Mesendoderm (in vitro differentiated cells): ENCODE measurements around the gene CASP5.

Experiments
- DNase-seq: peaks from one replicate; pipeline ENCODE4 v3.0.0; 2013
- H2AK5ac ChIP-seq: 2 replicates; pipeline ENCODE4 v1.6.1; 2013; ENCODE audit warnings: low read length, inconsistent platforms
- H2BK120ac ChIP-seq: 2 replicates; pipeline ENCODE4 v1.6.1; 2013; ENCODE audit warnings: low read depth, mild to moderate bottlenecking, low read length, moderate library complexity, mixed read lengths
- H2BK15ac ChIP-seq: replicated peaks from 2 replicates; pipeline ENCODE4 v1.6.1; 2013; ENCODE audit warnings: low read depth, mild to moderate bottlenecking, moderate library complexity
- H2BK5ac ChIP-seq: 2 replicates; pipeline ENCODE4 v1.6.1; 2013; ENCODE audit warnings: low read length, inconsistent platforms
- H3K18ac ChIP-seq: 2 replicates; pipeline ENCODE4 v1.6.1; 2013; ENCODE audit warnings: mild to moderate bottlenecking, low read length, mixed read lengths
- H3K23ac ChIP-seq: one replicate; pipeline ENCODE4 v1.6.1; 2013; ENCODE audit warnings: low read length
- H3K27ac ChIP-seq: 2 replicates; pipeline ENCODE4 v1.5.1; 2013; ENCODE audit warnings: low read depth, mild to moderate bottlenecking, inconsistent platforms, low read length, moderate library complexity
- H3K27me3 ChIP-seq: 2 replicates; pipeline ENCODE4 v1.6.1; 2013; ENCODE audit warnings: low read length, control low read depth, mild to moderate bottlenecking, inconsistent platforms; ENCODE audit not compliant: insufficient read depth, poor library complexity
- H3K36me3 ChIP-seq: 2 replicates; pipeline ENCODE4 v1.6.1; 2013; ENCODE audit warnings: low read length, inconsistent platforms; ENCODE audit not compliant: control insufficient read depth, insufficient read depth
- H3K4ac ChIP-seq: one replicate; pipeline ENCODE4 v1.6.1; 2013; ENCODE audit warnings: low read depth, mild to moderate bottlenecking, low read length, moderate library complexity
- H3K4me1 ChIP-seq: 2 replicates; pipeline ENCODE4 v1.6.1; 2013; ENCODE audit warnings: low read depth, low read length, inconsistent platforms; ENCODE audit not compliant: control insufficient read depth
- H3K4me2 ChIP-seq: 2 replicates; pipeline ENCODE4 v1.6.1; 2013; ENCODE audit warnings: low read length
- H3K4me3 ChIP-seq: 2 replicates; pipeline ENCODE4 v1.5.1; 2013; ENCODE audit warnings: mild to moderate bottlenecking, low read length
- H3K56ac ChIP-seq: one replicate; pipeline ENCODE4 v1.6.1; 2013; ENCODE audit warnings: low read length
- H3K79me1 ChIP-seq: 2 replicates; pipeline ENCODE4 v1.6.1; 2013; ENCODE audit warnings: low read length, inconsistent platforms
- H3K79me2 ChIP-seq: 2 replicates; pipeline ENCODE4 v1.6.1; 2013; ENCODE audit warnings: mild to moderate bottlenecking, low read length; ENCODE audit not compliant: control insufficient read depth, insufficient read depth
- H3K9ac ChIP-seq: 2 replicates; pipeline ENCODE4 v1.6.1; 2013; ENCODE audit warnings: low read length, inconsistent platforms
- H4K5ac ChIP-seq: one replicate; pipeline ENCODE4 v1.6.1; 2013; ENCODE audit warnings: low read length
- H4K8ac ChIP-seq: one replicate; pipeline ENCODE4 v1.6.1; 2013; ENCODE audit warnings: low read depth, mild to moderate bottlenecking, control low read depth, low read length, moderate library complexity
- WGBS: extraction: QIAGEN DNeasy Blood & Tissue Kit; methylation state at CpG from one replicate; pipeline ENCODE4 v1.1.7; 2013; ENCODE audit warnings: low lambda C conversion rate, missing lambda C conversion rate; ENCODE audit not compliant: insufficient coverage; ENCODE audit errors: extremely low coverage; 5-methylcytosine and 5-hydroxymethylcytosine counted together

Gene CASP5

DNA sequence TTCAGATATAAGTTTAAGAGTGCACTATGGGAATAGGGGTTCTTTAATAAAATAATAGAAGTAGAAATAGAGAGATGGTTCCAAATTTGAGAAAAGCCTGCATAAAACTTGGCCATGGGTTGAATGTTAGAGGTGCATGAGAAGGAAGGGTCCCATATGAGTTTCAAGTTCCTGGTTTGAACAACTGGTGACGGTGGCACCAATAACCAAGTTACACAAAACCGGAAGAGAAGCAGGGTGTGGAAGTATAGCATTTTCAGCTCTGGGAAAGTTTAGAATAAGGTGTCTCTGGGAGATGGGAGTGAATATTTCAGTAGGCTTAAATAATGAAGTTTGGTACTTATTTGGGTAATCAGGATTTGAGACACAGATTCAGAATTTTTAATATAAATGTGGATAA, 9.5 kb upstream of the CASP5 start:
- no peak overlapping the region for H3K4me2 ChIP-seq
- WGBS = no CpG with 5 or more reads among the region's 2 CpGs
- H3K18ac ChIP-seq = no peak overlapping the region
- no peaks in the 10 kb centered on the region for H3K36me3 ChIP-seq
- H3K4me1 ChIP-seq = no peaks in the 10 kb centered on the region
- no peak overlapping the region for H3K27ac ChIP-seq
- no peak for DNase-seq
- H2BK5ac ChIP-seq = no peak overlapping the region
- no peak overlapping the region for H2BK15ac ChIP-seq
- no peaks in the 10 kb centered on the region for H3K79me1 ChIP-seq
- no peak overlapping the region for H3K23ac ChIP-seq
- no peak overlapping the region for H3K4ac ChIP-seq
- H4K8ac ChIP-seq = no peak overlapping the region
- no peak overlapping the region for H3K9ac ChIP-seq
- no peak overlapping the region for H4K5ac ChIP-seq
- no peak overlapping the region for H3K4me3 ChIP-seq
- no peak overlapping the region for H2BK120ac ChIP-seq
- H2AK5ac ChIP-seq = no peak overlapping the region
- no peak overlapping the region for H3K56ac ChIP-seq
- no peaks in the 10 kb centered on the region for H3K79me2 ChIP-seq
- H3K27me3 ChIP-seq = no peaks in the 10 kb centered on the region

DNA sequence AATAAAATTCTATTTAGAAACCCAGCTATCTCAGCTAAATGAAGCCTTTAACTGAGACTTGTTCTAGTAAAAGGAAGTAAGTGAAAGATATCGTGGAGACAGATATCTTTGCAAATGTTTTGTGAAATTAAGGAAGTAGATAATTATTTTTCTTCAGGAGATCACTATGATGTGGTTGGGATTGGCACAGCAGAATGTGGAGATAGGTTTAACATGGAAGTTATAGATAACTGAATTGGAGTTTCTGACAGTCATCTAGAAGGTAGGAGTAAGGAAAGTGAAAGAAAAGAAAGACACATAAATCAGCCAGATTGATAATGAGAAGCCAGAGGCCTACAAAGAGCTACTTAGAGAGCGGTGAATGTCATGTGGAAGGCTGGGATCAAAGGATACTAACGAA, 4.7 kb upstream of the CASP5 start:
- Histone ChIP-seq H2BK120ac (no peak overlapping the region), H2BK15ac (no peak overlapping the region), H4K5ac (no peak overlapping the region), H3K23ac (no peak overlapping the region), H3K4ac (no peak overlapping the region), H3K4me1 (no peaks in the 10 kb centered on the region), H2BK5ac (no peak overlapping the region), H2AK5ac (no peak overlapping the region), H3K18ac (no peak overlapping the region), H3K36me3 (no peaks in the 10 kb centered on the region), H3K79me1 (no peaks in the 10 kb centered on the region), H4K8ac (no peak overlapping the region), H3K9ac (no peak overlapping the region), H3K4me2 (no peak overlapping the region), H3K27ac (no peak overlapping the region), H3K27me3 (no peaks in the 10 kb centered on the region), H3K56ac (no peak overlapping the region), H3K79me2 (no peaks in the 10 kb centered on the region), H3K4me3 (no peak overlapping the region)
- DNase-seq = no peak
- no CpG with 5 or more reads among the region's 3 CpGs for WGBS

DNA sequence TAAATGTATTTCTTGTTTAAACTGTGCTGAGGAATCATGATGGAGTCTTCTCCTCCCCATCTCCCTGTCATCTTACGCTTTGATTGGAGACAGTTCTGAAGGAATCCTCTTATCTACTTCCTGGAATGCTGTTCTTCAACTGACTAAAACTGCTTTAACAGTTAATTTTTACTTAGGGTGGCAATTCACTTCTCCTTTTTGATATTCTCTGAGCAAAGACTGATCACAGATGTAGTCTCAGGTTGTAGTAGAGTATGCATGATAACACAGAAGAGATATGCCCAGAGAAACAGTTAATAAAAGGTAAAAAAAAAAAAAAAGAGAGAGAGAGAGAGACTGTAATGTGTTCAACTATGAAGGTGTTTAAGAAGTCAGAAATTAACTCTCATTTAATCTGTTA, 1.4 kb upstream of the CASP5 start:
- no peak overlapping the region for H2BK120ac ChIP-seq
- H3K79me1 ChIP-seq = no peaks in the 10 kb centered on the region
- no peak overlapping the region for H3K56ac ChIP-seq
- no peak overlapping the region for H2AK5ac ChIP-seq
- no peaks in the 10 kb centered on the region for H3K36me3 ChIP-seq
- H3K23ac ChIP-seq = no peak overlapping the region
- no peak overlapping the region for H3K4ac ChIP-seq
- H4K8ac ChIP-seq = no peak overlapping the region
- H3K9ac ChIP-seq = no peak overlapping the region
- H3K27me3 ChIP-seq = no peaks in the 10 kb centered on the region
- no peak overlapping the region for H2BK15ac ChIP-seq
- no peak overlapping the region for H3K27ac ChIP-seq
- peak; percentile 36 for DNase-seq
- H3K18ac ChIP-seq = no peak overlapping the region
- H3K4me1 ChIP-seq = no peaks in the 10 kb centered on the region
- H4K5ac ChIP-seq = no peak overlapping the region
- no peaks in the 10 kb centered on the region for H3K79me2 ChIP-seq
- no peak overlapping the region for H3K4me3 ChIP-seq
- WGBS = no CpG with 5 or more reads among the region's 1 CpG
- no peak overlapping the region for H3K4me2 ChIP-seq
- no peak overlapping the region for H2BK5ac ChIP-seq

DNA sequence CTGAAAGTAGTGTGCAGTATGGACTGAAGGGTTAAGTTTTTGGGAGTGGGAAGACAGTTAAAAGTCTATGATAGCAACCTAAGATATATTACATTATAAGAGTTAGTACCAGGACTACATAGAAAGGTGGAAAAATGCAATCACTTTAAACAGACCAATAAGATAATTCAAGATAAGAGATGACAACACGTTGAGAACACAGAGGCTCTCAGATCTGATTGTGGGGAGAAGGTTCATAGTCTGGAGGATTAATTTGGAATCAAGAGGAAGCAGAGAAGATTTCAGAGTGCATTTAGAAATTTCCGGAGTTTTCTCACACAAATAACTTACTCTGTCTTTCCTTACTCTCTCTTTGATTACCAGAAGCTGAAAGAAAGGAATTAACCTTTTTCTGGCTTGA, 441 bp downstream of the CASP5 start:
- H3K23ac ChIP-seq = no peak overlapping the region
- H3K4me3 ChIP-seq = no peak overlapping the region
- no peak overlapping the region for H3K9ac ChIP-seq
- H3K36me3 ChIP-seq = no peaks in the 10 kb centered on the region
- no peak overlapping the region for H2BK15ac ChIP-seq
- no peak overlapping the region for H3K4ac ChIP-seq
- no peak overlapping the region for H3K4me2 ChIP-seq
- H3K4me1 ChIP-seq = no peaks in the 10 kb centered on the region
- H3K79me1 ChIP-seq = no peaks in the 10 kb centered on the region
- H3K56ac ChIP-seq = no peak overlapping the region
- no peak overlapping the region for H2BK5ac ChIP-seq
- no peaks in the 10 kb centered on the region for H3K27me3 ChIP-seq
- no peaks in the 10 kb centered on the region for H3K79me2 ChIP-seq
- no peak overlapping the region for H4K8ac ChIP-seq
- no peak overlapping the region for H2AK5ac ChIP-seq
- WGBS = no CpG with 5 or more reads among the region's 2 CpGs
- H3K18ac ChIP-seq = no peak overlapping the region
- no peak overlapping the region for H3K27ac ChIP-seq
- H4K5ac ChIP-seq = no peak overlapping the region
- no peak for DNase-seq
- H2BK120ac ChIP-seq = no peak overlapping the region

DNA sequence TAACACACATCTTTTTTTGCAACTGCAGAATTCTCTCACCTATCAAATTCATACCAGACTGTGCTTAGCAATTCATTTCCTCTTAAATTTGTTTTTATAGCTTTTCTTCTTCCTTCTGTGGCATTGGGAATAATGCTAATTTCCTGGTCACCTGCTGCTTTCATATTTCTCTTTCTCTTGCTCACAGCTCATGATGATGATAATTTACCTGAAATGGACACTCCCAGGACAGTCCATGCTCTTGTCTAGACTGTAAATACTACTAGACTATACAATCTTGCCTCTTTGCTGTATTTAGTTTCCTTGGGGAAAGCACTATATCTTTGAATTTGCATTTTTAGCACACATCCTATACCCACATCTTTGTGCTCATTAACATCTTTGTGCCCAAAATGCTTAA, 15.5 kb downstream of the CASP5 start:
- H3K23ac ChIP-seq = no peak overlapping the region
- no peaks in the 10 kb centered on the region for H3K79me2 ChIP-seq
- no peak overlapping the region for H3K4me2 ChIP-seq
- no peak overlapping the region for H3K18ac ChIP-seq
- no peaks in the 10 kb centered on the region for H3K36me3 ChIP-seq
- H3K27me3 ChIP-seq = no peaks in the 10 kb centered on the region
- no peak for DNase-seq
- no peak overlapping the region for H2BK120ac ChIP-seq
- no peaks in the 10 kb centered on the region for H3K79me1 ChIP-seq
- no peak overlapping the region for H2BK15ac ChIP-seq
- H2BK5ac ChIP-seq = no peak overlapping the region
- no peak overlapping the region for H4K8ac ChIP-seq
- no peak overlapping the region for H3K56ac ChIP-seq
- H3K4me3 ChIP-seq = no peak overlapping the region
- H4K5ac ChIP-seq = no peak overlapping the region
- no peak overlapping the region for H3K9ac ChIP-seq
- no peak overlapping the region for H3K27ac ChIP-seq
- peaks cover 2% of the 10 kb centered on the region for H3K4me1 ChIP-seq
- no peak overlapping the region for H2AK5ac ChIP-seq
- no peak overlapping the region for H3K4ac ChIP-seq

DNA sequence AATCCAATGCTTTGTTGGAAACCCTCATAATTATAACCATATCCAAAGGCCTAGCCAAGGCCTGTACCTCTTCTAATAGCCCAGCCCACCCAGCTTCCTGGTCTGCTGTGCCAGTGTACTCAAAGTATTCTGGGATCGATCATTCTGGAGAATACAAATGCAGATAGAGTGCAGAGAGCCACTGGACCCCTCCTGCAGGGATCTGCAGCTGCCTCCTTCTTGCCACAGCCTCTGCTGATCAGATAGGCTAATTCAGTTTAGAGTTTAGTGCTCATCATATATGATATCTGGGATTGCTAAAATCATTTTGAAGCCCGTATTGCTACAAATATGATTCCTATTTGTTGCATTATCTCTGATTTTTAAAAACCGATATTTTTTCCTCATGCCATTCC, 17.5 kb downstream of the CASP5 start:
- Histone ChIP-seq H2BK5ac (no peak overlapping the region), H3K56ac (no peak overlapping the region), H3K9ac (no peak overlapping the region), H4K8ac (no peak overlapping the region), H3K79me2 (no peaks in the 10 kb centered on the region), H3K27me3 (no peaks in the 10 kb centered on the region), H4K5ac (no peak overlapping the region), H2BK120ac (no peak overlapping the region), H3K18ac (peak overlapping the region; percentile 14), H2AK5ac (no peak overlapping the region), H2BK15ac (no peak overlapping the region), H3K36me3 (no peaks in the 10 kb centered on the region), H3K4ac (no peak overlapping the region), H3K4me3 (no peak overlapping the region), H3K23ac (no peak overlapping the region), H3K4me1 (peaks cover 2% of the 10 kb centered on the region), H3K79me1 (no peaks in the 10 kb centered on the region), H3K4me2 (no peak overlapping the region), H3K27ac (no peak overlapping the region)
- peak; percentile 10 for DNase-seq
- no CpG with 5 or more reads among the region's 3 CpGs for WGBS
